Natural killer cell (primary cell): ENCODE data around the gene TMEM255B. TPM values are rescaled to one million over a fixed set of nuclear protein-coding genes. Genes with fewer than 3 reads are reported as not detected.

ENCODE experiments used
- ATAC-seq, 3 donors: fragments of 150-1000 bp in 2 of 3; fragments of 200-7000 bp in 1 of 3; cut with Tn5 transposase; 1 replicate in 1 of 3; 2 replicates in 2 of 3; pipeline ENCODE4 v1.10.0; 2021; ENCODE audit warnings: mild to moderate bottlenecking in 2 of 3, moderate library complexity in 2 of 3
- DNase-seq, 2 donors: peaks; one replicate each; pipeline versions ENCODE4 v3.0.0 to v3.0.0-alpha.2; 2013 to 2021; ENCODE audit warnings: mixed read lengths in 1 of 2
- H3K27ac ChIP-seq: one replicate; pipeline ENCODE4 v1.5.1; 2013; ENCODE audit warnings: mild to moderate bottlenecking, low read length
- H3K27me3 ChIP-seq: one replicate; pipeline ENCODE4 v1.6.1; 2013; ENCODE audit warnings: low read length; ENCODE audit not compliant: control insufficient read depth, insufficient read depth
- H3K36me3 ChIP-seq: one replicate; pipeline ENCODE4 v1.6.1; 2013; ENCODE audit warnings: low read length; ENCODE audit not compliant: control insufficient read depth, insufficient read depth
- H3K4me1 ChIP-seq: one replicate; pipeline ENCODE4 v1.6.1; 2013; ENCODE audit warnings: low read length; ENCODE audit not compliant: control insufficient read depth, insufficient read depth
- H3K4me3 ChIP-seq: one replicate; pipeline ENCODE4 v1.5.1; 2013; ENCODE audit warnings: low read length
- H3K9me3 ChIP-seq: one replicate; pipeline ENCODE4 v1.6.1; 2013; ENCODE audit warnings: low read length; ENCODE audit not compliant: control insufficient read depth, insufficient read depth
- H3K27ac Mint-ChIP-seq, 2 donors: one replicate each; pipeline ENCODE4 v1.8.0; 2022; ENCODE audit warnings: mild to moderate bottlenecking in 2 of 2, mixed read lengths in 2 of 2, moderate library complexity in 1 of 2
- H3K27me3 Mint-ChIP-seq, 2 donors: one replicate each; pipeline ENCODE4 v1.8.0; 2022; ENCODE audit warnings: low read depth in 2 of 2, mixed read lengths in 2 of 2
- H3K36me3 Mint-ChIP-seq: one replicate; pipeline ENCODE4 v1.8.0; 2022; ENCODE audit warnings: mixed read lengths
- H3K4me1 Mint-ChIP-seq, 2 donors: one replicate each; pipeline ENCODE4 v1.8.0; 2022; ENCODE audit warnings: mixed read lengths in 2 of 2
- H3K4me3 Mint-ChIP-seq: one replicate; pipeline ENCODE4 v1.8.0; 2022; ENCODE audit warnings: mild to moderate bottlenecking, moderate library complexity, mixed read lengths
- H3K9me3 Mint-ChIP-seq, 2 donors: one replicate each; pipeline ENCODE4 v1.8.0; 2022; ENCODE audit warnings: mixed read lengths in 2 of 2
- WGBS: methylation state at CpG from one replicate; pipeline ENCODE4 v1.1.7; 2013; ENCODE audit warnings: missing lambda C conversion rate; ENCODE audit not compliant: insufficient coverage; 5-methylcytosine and 5-hydroxymethylcytosine counted together
- intact Hi-C: fragments of 100-400 bp; cut with micrococcal nuclease; formaldehyde crosslinking; loops from one replicate; pipeline ENCODE4 v1.14.2; 2022
- total RNA-seq, 4 donors: library from RNA; stranded (reverse); fragments of 120-200 nt in 1 of 4; gene quantifications; one replicate each; pipeline versions ENCODE4 v1.2.3 to v1.2.4, GENCODE V29; 2013 to 2022
- TF ChIP-seq, protein P1 (sequence below): fragments of 200-600 bp; IDR thresholded peaks from one replicate; pipeline ENCODE4 v1.8.0; 2022; ENCODE audit warnings: antibody characterized with exemption

TMEM255B gene
- total RNA-seq, 3 donors from 2014 or later (not counting 1 experiment from before 2014, with no cell fraction given) = 0.38 to 3.0 (median 1.0) TPM

DNA sequence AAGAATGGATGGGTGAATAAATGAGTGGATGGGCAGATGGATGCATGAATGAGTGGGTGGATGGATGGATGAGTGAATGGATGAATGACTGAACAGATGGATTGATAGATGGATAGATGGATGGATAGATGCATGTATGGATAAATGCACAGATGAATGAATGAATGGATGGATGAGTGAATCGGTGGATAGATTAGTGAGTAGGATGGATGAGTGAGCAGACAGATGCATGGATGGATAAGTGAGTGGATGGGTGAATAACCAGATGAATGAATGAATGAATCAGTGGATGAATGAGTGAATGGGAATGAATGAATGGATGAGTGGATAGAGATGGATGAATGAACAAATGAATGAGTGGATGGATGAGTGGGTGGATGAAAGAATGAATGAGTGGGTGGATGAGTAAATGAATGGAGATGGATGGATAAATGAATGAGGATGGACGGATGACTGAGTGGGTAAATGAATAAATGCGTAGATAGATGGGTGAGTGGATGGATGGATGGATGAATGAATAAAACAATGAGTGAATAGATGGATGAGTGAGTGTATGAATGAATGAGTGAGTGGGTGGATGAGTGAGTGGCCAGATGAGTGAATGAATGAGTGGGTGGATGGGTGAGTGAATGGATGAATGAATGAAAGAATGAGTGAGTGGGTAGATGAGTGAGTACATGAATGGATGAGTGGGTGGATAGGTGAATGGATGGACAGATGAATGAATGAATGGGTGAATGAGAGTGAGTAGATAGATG is 91.9 kb downstream of the TMEM255B start:
- Mint-ChIP-seq H3K36me3 (no peaks in the 10 kb centered on the region), H3K4me1 (peaks cover 12 to 16% of the 10 kb centered on the region in 2 donors), H3K27ac (no peak overlapping the region), H3K9me3 (no peaks in the 10 kb centered on the region), H3K27me3 (peaks cover 0 to 4% of the 10 kb centered on the region in 2 donors), H3K4me3 (no peak overlapping the region)
- H3K27ac ChIP-seq = no peak overlapping the region
- intact Hi-C loops = no loop called here
- DNase-seq (no peak), ATAC-seq (no peak)
- H3K9me3 ChIP-seq = no peaks in the 10 kb centered on the region
- H3K4me3 ChIP-seq = no peak overlapping the region
- H3K4me1 ChIP-seq = peaks cover 27% of the 10 kb centered on the region
- H3K36me3 ChIP-seq = no peaks in the 10 kb centered on the region
- H3K27me3 ChIP-seq = no peaks in the 10 kb centered on the region
- TF ChIP-seq, protein P1, sequence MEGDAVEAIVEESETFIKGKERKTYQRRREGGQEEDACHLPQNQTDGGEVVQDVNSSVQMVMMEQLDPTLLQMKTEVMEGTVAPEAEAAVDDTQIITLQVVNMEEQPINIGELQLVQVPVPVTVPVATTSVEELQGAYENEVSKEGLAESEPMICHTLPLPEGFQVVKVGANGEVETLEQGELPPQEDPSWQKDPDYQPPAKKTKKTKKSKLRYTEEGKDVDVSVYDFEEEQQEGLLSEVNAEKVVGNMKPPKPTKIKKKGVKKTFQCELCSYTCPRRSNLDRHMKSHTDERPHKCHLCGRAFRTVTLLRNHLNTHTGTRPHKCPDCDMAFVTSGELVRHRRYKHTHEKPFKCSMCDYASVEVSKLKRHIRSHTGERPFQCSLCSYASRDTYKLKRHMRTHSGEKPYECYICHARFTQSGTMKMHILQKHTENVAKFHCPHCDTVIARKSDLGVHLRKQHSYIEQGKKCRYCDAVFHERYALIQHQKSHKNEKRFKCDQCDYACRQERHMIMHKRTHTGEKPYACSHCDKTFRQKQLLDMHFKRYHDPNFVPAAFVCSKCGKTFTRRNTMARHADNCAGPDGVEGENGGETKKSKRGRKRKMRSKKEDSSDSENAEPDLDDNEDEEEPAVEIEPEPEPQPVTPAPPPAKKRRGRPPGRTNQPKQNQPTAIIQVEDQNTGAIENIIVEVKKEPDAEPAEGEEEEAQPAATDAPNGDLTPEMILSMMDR = no peak
- over 99% methylated on average over 3 of the region's 3 CpGs for WGBS

DNA sequence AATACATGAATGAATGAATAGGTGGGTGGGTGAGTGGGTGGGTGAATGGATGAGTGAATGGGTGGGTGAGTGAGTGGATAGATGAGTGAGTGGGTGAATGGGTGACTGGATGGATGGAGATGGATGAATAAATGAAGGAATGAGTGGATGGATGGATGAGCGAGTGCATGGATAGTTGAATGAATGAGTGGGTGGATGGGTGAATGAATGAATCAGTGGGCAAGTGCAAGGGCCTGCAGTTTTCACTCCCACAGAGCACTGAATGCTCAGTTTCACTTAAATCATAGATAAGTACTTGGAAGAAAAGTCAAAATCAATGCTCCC is 92.4 kb downstream of the TMEM255B start:
- intact Hi-C loops = no loop called here
- WGBS = 100% methylated on average over 1 of the region's 1 CpG
- TF ChIP-seq, protein P1 = no peak
- no peaks in the 10 kb centered on the region for H3K9me3 Mint-ChIP-seq
- Histone ChIP-seq H3K27ac (no peak overlapping the region), H3K4me3 (no peak overlapping the region), H3K9me3 (no peaks in the 10 kb centered on the region), H3K4me1 (peaks cover 22% of the 10 kb centered on the region), H3K27me3 (no peaks in the 10 kb centered on the region), H3K36me3 (no peaks in the 10 kb centered on the region)
- H3K4me3 Mint-ChIP-seq = no peak overlapping the region
- H3K36me3 Mint-ChIP-seq = no peaks in the 10 kb centered on the region
- peaks cover 7 to 18% of the 10 kb centered on the region in 2 donors for H3K4me1 Mint-ChIP-seq
- H3K27ac Mint-ChIP-seq = no peak overlapping the region
- peaks cover 5 to 7% of the 10 kb centered on the region in 2 donors for H3K27me3 Mint-ChIP-seq
- ATAC-seq (no peak), DNase-seq (no peak)

DNA sequence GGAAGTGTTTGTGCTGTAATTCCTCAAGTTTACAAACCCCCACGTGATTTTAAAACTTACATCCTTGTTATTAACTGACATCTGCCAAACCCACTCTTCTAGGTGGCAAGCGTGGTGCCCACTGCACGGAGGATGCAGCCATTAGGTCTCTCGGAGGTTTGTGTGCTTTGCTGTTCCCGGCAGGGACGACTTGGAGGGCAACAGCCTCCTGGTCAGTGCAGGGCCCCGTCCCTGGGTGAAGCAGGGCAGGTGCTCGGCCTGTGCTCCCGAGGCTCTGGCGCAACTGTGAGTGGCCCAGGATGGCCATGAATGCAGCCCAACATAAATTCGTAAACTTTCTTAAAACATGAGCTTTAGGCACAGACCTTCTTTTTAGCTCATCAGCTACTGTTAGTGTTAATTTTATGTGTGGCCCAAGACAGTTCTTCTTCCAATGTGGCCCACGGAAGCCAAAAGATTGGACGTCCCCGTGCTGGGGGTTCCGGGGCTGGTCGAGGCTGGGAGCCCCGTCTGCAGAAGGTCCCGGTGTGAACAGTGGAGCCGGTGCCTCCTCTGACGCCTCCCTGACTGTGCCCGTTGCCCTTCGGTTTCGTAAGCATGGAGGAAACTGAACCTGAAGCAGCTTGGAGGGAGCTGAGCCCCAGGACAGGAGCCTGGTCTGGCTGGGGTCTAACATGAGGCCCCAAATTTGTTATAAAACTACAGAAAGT is 93.0 kb downstream of the TMEM255B start:
- no peak overlapping the region for H3K4me3 Mint-ChIP-seq
- Histone ChIP-seq H3K4me3 (no peak overlapping the region), H3K9me3 (no peaks in the 10 kb centered on the region), H3K4me1 (peaks cover 16% of the 10 kb centered on the region), H3K36me3 (no peaks in the 10 kb centered on the region), H3K27ac (no peak overlapping the region), H3K27me3 (no peaks in the 10 kb centered on the region)
- H3K9me3 Mint-ChIP-seq = no peaks in the 10 kb centered on the region
- H3K27ac Mint-ChIP-seq = no peak overlapping the region
- H3K4me1 Mint-ChIP-seq = peaks cover 7 to 18% of the 10 kb centered on the region in 2 donors
- 95% methylated on average over 23 of the region's 23 CpGs for WGBS
- ATAC-seq = no peak
- DNase-seq = peak in 1 of 2 donors; percentile 9
- TF ChIP-seq, protein P1 = no peak
- intact Hi-C loops = no loop called here
- peaks cover 6 to 7% of the 10 kb centered on the region in 2 donors for H3K27me3 Mint-ChIP-seq
- no peaks in the 10 kb centered on the region for H3K36me3 Mint-ChIP-seq
